Stimulated activated CD8-positive, alpha-beta memory T cell treated with anti-CD3 and anti-CD28 coated beads, Interleukin-4, amount 100 ng/mL, for 4 hours (primary cell): Measurements from ENCODE around the gene ZBED4.
"Not testable (repeated sequence)": the region's sequence is repeated elsewhere in the genome, so short reads cannot be mapped to it uniquely, and the experiment has no call there.

Experiments
- DNase-seq, 2 donors: peaks; one replicate each; pipeline ENCODE4 v3.0.0-alpha.2; 2020; ENCODE audit warnings: low read depth in 2 of 2, low spot score in 1 of 2

The ZBED4 gene, protein sequence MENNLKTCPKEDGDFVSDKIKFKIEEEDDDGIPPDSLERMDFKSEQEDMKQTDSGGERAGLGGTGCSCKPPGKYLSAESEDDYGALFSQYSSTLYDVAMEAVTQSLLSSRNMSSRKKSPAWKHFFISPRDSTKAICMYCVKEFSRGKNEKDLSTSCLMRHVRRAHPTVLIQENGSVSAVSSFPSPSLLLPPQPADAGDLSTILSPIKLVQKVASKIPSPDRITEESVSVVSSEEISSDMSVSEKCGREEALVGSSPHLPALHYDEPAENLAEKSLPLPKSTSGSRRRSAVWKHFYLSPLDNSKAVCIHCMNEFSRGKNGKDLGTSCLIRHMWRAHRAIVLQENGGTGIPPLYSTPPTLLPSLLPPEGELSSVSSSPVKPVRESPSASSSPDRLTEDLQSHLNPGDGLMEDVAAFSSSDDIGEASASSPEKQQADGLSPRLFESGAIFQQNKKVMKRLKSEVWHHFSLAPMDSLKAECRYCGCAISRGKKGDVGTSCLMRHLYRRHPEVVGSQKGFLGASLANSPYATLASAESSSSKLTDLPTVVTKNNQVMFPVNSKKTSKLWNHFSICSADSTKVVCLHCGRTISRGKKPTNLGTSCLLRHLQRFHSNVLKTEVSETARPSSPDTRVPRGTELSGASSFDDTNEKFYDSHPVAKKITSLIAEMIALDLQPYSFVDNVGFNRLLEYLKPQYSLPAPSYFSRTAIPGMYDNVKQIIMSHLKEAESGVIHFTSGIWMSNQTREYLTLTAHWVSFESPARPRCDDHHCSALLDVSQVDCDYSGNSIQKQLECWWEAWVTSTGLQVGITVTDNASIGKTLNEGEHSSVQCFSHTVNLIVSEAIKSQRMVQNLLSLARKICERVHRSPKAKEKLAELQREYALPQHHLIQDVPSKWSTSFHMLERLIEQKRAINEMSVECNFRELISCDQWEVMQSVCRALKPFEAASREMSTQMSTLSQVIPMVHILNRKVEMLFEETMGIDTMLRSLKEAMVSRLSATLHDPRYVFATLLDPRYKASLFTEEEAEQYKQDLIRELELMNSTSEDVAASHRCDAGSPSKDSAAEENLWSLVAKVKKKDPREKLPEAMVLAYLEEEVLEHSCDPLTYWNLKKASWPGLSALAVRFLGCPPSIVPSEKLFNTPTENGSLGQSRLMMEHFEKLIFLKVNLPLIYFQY

DNA sequence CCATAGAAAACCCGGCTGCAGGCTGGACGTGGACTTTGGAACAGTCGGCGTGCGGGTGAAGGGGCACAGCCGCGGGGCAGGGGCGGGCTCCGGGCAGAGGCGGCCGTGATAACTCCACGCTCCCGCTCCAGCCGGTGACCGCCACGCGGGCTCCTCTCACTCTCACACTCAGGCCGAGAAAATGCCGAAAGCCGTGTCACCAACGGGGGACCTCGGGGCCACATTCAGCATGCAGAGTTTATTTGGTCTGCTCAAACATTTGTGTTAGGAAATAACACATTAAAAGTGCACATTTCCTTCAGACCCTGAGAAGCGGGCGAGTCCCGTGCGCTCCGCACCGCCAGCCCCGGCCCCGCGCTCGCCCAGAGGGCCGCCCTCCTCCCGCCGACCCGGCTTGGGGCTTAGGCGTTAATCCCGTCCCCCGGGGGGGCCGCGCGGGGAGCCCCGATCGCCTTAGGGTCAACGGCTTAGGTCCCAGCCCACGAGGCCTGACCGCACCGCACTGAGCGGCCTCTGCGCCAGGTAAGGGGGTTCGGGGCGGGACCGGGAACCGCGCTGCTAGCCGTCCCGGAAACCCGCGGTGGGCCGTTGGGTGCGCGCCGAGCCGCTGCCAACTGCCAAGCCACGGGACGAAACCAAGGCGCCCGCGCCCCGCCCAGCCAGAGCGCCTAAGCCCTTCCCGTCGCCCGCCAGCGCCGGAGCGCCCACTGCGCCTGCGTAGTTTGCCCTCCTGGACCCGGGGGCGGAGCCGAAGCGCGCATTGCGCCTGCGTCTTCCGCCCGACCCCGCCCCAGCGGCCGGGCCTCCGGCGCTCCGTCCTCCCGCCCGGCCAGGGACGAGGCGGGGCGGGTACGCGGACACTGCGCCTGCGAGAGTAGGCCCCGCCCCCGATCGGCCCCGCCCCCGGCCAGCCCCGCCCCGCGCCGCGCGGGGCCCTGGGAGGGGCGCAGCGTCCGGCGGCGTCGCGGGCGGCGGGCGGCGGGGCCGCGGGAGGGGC is at the start of gene ZBED4:
TSS of gene ZBED4 (plus strand) at position 947 of the 997 bp plus-strand sequence. CDS start 29,819 bp downstream, outside the sequence.
- DNase-seq, result peak; percentile 91 to 94

DNA sequence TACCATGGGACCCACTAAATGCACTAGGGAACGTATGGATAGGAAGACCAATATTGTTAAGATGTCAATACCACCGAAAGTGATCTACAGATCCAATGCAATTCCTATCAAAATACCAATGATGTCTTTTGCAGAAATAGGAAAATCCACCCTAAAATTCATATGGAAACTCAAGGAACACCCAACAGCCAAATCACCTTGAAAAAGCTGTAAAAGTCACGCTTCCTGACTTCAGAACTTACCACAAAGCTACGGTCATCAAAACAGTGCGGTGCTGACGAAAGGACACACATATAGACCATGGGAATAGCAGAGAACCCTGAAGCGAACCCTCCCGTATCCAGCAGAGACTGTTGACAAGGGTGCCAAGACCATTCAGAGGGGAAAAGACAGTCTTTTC is 46.5 kb upstream of the ZBED4 start:
- DNase-seq, result no peak

DNA sequence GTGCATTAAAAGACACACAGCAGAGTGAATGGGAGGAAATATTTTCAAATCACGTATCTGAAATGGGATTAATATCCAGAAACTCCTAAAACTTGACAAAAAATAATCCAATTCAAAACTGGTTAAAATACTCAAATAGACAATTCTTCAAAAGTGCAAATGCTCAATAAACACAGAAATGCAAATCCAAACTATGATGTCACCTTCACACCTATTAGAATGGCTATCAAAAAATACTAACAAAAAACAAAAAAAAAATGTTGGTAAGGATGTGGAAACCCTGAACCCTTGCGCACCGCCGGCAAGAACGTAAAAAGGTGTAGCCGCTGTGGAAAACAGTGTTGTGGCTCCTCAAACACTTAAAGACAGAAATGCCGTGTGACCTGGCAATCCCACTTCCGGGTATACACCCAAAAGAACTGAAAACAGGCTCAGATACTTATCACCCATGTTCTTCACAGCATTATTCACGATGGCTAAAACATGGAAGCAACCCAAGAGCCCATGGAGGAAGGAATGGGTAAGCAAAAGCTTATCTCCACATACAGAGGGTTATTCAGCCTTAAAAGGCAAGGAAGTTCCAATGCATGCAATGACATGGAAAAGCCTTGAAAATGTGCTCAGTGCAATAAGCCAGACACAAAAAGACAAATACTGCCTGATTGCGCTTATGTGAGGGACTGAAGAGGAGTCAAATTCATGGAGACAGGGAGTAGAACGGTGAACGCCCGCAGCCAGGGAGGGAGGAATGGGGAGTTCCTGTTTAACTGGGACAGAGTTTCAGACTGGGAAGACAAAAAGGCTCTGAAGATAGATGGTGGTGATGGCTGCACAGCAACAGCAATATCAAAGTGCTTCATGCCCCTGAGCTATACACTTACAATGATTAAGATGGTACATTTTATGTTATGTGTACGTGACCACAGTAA is 45.6 kb upstream of the ZBED4 start:
- no peak for DNase-seq

DNA sequence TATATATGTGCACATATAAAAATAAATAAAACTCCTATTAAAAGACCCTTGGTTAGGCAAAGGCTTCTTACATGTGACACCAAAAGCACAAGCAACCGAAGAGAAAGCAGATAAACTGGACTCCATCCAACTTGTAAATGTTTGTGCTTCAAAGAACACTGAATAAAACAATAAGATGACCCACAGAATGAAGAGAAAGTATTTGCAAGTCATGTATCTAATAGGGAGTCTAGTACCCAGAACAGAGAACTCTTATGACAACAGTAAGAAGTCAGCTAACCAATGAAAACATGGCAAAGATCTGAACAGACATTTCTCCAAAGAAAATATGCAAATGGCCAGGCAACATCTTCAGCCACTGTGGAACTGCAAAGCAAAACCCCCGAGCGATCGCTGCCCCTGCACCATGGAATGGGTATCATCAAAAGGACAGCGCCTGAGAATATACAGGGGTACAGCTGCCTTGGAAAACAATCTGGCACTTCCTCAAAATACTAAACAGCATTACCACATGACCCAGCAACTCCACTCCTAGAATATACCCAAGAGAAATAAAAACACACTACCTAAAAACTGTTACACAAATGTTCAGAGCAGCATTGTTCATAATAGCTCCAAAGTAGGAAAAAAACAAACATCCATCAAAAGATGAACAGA is 43.2 kb upstream of the ZBED4 start:
- no peak for DNase-seq

DNA sequence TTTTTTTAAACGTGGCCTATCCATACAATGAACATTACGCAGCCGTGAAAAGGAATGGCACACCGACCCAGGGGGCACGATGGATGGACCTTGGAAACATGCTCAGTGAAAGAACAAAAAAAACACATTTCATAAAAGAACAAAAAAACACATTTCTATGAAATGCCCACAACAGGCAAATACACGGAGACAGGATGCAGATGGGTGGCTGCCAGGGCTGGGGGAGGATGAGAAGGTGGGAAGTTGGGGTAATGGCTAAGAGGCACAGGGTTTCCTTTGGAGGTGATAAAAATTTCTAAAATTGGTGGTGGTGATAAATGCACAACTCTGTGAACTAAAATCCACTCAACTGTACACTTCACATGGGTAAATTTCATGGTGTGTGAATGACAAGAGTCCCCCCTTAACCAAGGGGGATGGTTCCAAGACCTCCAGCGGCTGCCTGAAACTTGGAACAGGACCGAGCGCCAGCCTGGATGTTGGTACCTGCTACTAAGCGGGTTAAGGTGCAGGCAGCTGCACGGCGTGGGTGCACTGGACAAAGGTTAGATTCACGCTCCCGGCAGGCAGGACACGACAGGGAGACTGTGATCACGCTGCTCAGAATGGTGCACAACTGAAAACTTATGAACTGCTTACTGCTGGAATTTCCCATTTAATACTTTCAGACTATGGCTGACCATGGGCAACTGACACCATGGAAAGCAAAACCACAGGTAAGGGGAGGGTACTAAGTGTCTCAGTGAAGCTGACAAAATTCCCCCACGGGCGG is 42.4 kb upstream of the ZBED4 start:
- DNase-seq, result no peak

DNA sequence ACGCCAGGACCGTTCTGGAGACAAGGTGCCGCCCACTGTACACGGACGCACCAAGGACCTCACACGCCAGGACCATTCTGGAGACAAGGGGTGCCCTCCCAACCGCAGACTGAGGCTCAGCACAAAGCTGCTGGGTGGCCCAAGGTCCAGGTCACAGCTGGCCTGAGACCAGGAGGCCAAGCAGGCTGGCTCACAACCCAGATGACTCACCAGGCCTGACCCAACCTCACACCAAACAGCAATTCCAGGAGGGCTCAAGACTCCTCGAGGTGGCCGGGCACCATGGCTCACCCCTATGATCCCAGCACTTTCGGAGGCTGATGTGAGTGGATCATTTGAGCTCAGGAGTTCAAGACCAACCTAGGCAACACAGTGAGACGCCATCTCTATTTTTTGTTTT is 40.8 kb upstream of the ZBED4 start:
- DNase-seq, result no peak

DNA sequence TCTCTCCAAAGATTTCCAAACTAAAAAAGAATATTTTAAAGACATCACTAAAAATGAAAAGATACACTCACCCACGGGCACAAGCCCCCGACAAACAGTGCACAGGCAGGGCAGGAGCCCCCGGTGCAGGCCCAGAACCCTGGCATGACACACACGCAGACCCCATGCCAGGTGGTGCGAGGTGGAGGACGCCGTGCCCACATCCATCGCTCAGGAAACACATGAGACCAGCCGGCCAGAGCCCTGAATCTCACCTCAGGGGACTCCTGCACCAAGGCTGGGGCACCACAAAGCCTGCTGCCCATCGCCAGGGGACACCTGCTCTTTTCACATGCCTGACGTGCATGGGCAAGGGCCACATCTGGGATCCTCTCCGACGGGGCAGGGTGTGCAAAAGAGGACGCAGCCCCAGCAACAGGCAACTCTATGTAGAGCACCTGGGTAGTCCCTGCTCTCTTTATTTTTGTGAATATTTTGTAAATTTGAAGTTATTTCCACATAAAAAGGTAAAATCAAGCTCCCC is 39.4 kb upstream of the ZBED4 start:
- no peak for DNase-seq

DNA sequence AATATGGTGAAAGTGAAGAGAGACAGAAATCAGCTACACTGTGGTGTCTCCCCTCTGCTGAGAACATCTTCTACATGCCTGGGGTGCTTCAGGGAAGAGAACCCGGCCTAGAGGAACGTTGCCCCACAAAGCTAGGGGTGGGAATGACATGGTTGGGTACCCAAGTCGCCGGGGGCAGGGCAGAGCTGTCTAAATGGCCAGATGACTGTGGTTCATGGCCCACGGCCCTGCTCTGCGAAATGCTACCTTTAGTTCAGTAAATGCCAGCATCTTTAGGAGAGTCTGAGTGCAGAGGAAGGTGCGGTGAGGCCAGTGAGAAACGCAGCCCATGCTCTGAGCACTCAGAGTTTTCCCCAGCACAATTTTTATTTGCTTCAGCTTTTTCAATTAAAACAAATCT is 38.8 kb upstream of the ZBED4 start:
- DNase-seq, result no peak

DNA sequence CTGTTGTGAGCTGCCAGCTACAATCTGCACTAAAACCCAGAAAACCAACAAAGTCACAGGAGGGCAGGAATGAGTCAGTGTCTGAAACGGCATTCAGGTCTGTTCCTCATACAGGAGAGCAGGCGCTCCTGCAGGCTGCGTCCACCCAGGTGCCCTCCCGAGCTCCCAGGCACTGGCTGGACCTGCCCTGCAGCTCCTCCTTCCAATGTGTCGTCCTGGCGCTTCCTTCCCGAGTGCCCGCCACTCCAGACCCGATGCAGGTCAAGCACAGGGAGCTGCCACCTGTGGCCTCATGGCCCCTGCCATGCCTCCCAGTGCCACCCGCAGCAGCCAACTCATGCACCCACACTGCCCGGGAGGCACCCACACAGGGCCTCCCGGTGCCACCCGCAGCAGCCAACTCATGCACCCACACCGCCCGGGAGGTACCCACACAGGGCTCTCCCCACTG is 38.0 kb upstream of the ZBED4 start:
- DNase-seq, result no peak

DNA sequence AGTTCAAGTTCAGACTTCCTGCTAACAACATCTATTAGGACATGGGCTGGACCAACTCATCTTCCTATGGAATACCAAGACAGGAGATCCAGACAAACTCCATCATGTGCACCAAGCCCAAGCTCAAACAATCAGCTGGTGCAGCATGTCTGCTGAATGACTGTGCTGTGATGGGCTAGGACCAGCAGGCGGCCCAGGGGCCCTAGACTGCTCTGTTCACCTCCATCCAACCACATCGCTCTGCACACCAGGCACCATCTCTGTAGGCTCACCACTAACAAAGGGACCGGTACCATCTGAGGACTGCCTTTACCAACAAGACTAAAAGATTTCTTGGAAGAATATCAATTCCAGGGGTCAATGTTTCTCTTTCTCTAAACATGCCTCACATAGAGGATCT is 36.3 kb upstream of the ZBED4 start:
- no peak for DNase-seq

DNA sequence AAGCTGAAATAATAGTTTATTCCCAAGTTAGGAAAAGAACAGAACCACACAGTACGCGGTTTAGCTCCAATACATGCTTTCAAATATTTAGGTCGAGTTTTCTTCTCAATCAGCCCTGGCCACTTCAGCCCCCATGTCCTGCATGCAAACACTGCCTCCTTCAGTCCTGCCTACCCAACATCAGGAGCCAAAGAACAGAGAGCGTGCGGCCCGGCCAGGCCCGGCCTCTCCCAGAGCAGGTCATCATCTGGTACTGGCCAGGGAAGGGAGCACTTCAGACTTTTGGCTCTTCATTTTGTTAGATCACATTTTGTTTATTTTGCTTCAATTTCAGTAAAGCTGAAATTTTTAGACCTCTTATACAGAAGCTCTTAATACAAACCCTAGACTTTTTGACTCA is 32.7 kb upstream of the ZBED4 start:
- no peak for DNase-seq

DNA sequence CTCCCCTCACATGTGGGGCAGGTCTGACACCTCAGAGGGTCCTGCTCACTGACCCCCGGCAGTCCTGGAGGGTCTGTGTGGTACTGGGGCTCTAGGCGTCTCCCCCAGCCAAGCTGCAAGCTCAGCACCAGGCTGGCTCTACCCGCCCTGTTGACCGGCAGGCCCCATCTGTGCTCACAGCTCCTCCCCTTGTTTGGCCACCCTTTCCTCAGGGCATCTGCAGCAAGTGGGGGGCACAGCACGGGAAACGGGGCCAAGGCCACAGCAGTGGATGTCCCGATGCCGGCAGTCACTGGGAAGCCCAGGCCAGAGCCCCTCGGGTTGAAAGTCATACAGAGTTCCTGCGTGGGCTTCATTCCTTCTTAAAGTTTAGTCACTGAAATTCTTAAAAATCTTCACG is 31.9 kb upstream of the ZBED4 start:
- DNase-seq, result not testable (repeated sequence)

DNA sequence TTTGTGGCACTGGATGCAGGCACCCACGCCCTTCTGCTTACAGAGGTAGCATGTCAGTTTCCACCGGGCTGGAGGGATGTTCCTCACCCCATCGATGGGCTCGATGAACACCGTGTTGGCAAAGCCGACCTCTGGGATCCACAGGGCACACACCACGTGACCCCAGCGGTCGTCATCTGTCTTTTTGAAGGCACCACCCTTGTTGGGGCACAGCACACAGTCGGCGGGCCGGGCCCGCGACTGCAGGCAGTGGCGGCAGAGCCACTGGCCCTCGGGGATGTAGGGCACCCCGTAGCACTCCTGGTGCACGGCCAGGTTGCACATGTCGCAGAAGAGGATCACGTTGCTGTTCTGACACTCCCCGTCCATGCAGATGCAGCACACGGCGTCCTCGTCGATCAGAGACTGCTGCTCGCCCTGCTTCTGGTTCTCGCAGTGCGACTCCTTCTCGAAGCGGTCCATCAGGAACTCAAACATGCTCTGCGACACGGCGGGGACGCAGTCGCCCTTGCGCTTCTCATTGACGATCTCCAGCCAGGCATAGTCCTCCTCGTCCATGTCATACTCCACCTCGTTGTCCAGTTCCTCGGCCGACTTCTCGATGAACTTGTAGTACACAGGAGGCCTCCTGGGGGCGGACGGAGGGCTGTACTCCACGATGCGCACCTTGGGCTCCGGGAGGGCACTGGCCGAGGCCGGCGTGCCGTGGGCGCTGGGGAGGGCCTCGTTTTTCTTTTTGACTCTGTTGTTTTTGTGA is 30.2 kb upstream of the ZBED4 start:
- no peak for DNase-seq

DNA sequence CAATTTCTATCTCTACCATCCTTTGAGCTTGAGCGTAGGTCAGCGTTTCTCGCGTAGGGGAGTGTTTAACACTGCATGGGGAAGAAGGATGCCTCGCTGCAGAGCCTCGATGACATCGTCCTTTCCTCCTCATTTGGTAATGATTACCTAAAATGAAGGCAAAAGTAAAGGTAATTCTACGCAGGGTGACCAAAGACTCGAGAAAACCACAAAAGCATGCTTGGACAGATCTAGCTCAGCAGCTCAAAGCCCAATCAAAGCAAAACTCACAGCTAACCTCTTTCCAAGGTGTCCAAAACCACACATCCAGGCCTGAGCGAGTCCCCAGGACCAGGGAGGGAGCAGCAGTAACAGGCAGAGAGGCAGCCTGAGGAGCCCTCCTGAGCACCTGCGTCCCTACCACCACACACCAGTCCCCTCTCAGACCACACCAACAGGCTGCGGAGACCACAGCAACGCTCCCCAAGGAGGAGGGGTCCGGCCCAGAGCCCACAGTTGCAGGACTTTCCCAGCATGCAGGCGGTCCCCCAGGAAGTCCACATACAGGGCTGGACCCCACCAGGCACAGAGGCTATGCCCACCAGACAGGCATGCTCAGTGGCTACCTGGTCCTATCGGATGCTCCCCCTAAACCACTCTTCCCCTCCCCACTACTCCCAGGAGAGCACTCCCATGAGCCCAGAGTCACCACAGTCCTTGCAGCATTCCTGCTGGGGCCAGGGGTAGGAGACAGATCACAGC is 29.3 kb upstream of the ZBED4 start:
- no peak for DNase-seq

DNA sequence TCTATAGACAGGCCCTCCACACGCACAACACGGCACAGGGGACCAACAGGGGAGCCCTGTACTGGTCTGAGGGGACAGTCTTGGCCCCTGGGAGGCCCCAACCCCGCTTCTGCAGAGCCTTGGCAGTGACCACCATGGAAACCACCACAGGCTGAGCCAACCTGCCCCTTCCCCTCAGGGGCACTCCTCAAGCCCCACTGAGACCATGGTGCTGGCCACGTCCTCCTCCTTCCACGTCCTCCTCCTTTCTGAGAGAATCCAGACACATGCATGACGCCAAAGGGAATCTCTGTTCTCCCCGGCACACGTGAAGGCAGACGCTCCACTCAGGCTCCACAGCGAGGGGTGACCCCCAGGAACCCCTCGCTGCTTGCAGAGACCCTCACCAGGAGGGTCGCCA is 28.7 kb upstream of the ZBED4 start:
- DNase-seq, result no peak

DNA sequence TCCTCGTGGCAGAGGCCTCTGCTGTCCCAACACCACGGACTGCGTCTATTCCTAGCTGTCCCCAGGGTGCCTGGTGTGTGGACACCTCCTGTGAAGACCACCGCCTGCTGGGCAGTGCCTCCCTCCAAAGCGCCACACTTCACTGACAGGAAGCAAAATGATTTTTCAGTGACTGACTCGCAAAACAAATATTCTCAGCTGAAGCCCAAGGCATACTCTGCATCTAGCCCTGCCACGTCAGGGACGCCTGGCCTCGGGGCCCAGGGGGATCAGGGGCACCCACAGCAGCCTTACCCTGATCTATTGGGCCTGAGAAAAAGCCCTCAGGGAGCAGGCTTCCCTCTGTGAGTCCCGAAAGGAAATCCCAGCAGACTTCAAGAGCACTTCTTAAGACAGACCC is 28.2 kb upstream of the ZBED4 start:
- no peak for DNase-seq
